HL-60/S4 treated with phorbol 12-myristate 13-acetate at 8.2 ng/mL for 4 days and 3 days (cell line): ENCODE data around the gene MYO18A.
"Not testable (repeated sequence)": the region's sequence is repeated elsewhere in the genome, so short reads cannot be mapped to it uniquely, and the experiment has no call there.

Source experiments
- in situ Hi-C: fragments of 300-500 bp; cut with MboI; formaldehyde crosslinking; loops from 2 replicates; pipeline ENCODE4 v1.15.0; 2022; ENCODE audit warnings: low sequenced_read_pairs

Gene MYO18A

DNA sequence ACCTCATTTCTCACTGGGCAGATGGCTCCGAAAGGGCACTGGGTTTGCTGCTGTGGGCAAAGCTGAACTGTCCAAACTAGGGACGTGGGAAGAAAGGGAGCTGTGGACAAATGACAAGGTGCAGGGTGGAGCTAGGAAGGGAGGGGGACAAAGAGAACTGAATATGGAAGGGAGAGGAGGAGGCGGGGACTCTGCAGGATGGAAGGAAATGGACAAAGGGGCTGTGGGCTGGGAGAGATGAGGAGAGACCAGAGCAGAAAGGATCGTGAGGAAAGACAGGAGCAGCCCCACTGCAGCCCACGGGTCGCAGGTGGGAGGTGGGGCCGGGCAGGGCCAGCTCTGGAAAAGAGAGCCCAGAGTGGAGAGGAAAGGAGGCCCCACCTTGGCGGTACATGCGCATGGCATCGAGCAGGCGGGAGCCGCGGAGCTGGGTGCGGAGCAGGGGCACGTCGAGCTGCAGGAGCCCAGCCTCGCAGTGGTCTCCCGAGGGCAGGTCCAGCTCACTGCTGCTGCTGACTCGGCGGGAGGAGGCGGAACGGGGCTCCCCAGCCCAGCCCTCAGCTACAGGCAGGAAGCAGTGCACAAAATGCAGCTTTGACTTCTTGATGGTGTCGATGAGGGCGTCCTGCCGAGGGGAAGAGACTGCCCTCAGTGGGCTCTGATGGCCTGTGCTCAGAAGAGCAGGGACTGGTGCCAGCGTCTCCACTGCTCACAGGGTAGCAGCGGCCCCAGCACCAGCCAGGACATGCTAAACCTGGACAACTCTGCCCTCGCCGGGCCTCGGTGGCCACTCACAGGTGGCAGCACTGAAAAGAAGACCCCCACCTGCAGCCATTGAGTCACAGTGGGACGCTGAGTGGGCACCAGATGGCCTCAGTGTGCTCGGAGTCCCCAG lies 70.5 kb downstream of the MYO18A start:
- in situ Hi-C loops = no loop called here

DNA sequence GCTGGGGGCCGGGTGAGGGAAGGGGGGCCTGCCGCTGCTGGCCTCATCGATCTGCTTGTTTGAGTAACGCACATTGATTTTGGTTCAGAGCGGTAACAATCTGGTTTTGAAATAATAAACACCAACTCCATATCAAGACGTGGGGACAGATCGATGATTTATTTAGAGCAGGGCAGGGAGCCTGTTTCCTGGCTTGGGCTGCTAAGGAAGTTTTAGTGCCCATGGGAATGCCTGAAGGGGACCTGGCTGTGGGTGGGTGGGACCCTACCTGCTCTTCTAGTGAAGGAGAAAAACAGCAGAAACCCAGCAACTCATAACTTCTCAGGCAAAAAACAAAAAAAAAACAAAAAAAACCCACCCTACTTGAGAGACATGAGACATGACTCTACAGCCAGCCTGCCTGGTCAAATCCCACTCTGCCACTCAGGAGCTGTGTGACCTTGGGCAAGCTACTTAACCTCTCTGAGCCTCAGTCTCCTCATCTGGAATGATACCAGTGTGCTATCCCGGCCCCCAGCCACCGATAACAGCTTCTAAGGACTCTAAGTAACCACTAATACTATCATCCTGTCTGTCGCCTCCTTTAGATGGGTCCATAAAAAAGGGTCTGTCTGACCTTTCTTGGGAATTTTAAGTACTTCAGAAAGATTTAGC lies 71.2 kb downstream of the MYO18A start:
- in situ Hi-C loops = no loop called here

DNA sequence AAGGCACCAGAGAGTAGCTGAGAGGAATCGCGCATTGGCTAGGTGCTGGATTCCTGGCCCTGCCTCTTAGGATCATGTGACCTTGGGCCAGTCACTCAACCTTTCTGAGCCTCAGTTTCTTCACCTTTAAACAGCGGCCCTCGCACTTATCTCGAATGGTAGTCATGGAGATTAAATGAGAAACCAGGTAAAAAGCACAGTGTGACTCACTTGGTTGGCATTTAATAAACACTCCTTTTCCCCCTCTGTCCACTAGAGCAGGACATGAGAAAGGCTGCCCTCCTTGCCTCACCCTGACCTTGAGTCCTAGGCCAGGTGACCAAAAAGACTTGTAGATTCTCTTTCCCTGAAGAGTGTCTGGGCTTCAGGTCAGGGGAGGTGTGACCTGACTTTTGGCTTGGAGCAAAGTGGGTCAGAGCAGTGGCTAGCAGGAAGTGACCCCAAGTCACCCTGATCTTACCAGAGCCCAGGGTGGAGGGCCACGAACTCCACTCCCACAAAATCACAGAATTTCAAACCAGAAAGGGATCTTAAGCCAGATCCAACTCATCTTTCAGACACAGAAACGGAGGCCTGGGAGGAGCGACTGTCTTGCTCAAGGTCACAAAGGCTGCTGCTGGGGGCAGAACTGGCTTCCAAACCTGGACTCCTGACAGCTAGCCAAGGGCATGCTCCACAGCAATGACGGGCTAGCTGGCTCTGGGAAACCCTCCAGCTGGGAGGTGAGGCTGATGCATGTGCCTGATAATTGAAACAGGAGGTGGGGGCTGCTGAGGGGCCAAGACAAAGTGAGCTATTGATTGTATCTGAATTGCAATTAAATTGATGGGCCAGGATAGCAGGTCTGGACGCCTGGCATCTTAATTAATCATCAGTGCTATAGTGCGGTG lies 72.0 kb downstream of the MYO18A start:
- in situ Hi-C loops = no loop called here

DNA sequence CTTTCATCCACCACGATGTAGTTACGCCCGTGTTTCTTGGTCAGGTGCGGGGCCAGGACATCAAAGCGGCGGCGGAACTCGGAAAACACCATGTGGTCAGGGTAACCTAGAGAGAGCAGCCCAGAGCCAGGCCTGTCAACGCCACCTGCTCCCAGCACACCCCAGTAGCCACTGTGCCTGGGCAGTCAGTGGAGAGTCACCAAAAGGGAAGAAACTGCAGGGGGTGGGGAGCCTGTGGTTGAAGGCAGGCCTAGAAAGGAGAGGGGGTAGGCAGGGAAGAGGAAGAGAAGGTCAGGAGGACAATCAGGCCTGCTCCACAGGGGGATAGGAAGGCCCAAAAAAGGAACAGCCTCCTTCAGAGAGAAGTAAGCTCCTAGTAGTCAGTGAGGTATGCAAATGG lies 73.1 kb downstream of the MYO18A start:
- in situ Hi-C loops = no loop called here

DNA sequence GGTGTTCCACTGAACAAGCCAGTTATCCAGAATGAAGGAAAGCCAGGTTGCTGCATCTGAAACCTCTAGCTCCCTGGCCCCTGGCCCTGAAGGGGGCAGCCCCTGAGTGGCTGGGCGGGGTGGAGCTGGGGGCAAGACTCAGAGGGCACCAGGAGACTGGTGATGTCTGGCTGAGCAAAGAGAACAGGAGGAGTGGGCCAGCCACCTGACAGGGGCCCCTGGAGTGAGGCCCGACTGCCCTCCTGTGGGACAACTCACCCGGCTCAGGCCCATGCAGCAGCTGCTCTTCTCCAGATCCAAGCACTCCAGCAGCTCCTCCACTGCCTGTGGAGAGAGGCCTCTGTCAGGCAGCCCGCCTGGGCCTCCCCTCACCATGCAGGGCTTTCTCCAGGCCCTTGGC lies 76.9 kb downstream of the MYO18A start:
- in situ Hi-C loops = no loop called here

DNA sequence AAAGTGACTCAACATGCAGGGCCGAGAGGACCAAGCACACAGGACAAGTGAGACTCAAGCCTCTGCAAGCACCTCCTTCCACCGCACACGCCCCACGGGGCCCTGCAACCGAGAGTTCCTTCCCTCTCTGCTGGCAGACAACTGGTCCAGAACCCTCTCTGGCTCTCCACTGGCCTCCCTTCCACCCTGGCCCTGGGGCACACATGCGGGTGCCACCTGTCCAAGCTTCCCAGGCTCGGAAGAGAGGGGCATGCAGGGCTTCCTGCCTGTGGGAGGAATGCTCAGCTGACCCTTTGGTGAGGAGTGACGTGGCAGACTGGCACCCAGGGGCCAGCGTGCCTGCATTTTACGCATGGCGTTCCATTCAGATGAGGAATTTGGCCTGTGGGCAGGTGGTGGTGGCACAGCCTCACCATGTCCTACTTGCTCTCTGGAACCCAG lies 77.4 kb downstream of the MYO18A start:
- in situ Hi-C loops = no loop called here

DNA sequence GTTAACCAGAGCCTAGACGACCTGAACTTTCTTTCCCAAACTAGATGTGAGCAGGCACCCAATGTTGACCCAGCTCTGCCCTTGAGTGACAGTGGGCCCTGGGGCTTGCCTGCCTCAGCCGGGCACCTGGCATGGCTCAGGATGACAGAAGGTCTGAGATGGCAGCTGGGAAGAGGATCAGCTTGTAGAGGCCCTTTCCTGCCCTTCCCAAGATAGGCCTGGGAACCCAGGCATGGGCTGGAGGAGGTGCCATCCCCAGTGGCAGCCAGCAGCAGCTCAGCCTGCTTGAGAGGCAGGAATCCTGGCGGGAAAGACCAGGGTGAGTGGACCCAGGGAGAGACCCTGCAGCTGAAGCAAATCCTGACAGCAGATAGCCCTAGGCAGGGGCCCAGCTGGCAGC lies 78.2 kb downstream of the MYO18A start:
- in situ Hi-C loops = no loop called here

DNA sequence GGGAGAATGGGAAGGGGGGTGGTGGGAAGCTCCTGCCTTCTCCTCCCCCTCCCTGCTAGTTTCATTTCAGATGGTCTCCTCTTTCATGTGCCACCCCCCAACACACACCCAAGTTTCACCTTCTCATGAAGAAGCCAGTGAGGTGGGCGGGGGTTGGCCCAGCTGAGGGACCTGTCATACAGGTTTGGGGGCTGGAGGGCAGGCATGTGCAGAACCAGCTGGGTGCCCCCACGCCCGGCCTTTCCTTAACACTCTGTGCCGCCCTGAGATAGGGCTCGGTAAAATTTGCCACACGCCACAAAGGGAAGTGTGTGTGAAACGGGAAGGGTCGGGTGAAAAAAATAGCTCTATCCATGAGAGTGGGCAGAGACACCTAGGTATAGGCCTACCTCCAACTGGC lies 79.9 kb downstream of the MYO18A start:
- in situ Hi-C loops = no loop called here

DNA sequence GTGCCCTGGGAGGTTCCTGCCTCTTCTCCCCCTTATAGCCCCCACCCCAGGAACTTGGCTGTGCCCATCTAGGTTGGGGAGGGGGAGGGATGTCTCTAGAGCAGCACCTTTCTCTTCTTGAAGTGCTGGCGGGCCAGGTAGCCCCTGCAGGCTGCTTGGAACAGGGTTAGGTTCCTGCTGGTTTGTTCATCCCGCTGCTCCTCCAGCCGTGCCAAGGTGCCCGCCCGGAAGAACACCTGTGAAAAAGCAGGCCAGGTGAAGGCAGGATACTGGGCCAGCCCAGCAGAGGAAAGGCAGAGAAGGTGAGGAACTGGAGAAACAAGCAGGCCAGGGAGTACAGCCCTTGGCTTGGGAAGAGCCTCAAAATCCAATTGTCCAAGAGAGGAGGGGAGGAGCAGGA lies 80.7 kb downstream of the MYO18A start:
- in situ Hi-C loops = no loop called here

DNA sequence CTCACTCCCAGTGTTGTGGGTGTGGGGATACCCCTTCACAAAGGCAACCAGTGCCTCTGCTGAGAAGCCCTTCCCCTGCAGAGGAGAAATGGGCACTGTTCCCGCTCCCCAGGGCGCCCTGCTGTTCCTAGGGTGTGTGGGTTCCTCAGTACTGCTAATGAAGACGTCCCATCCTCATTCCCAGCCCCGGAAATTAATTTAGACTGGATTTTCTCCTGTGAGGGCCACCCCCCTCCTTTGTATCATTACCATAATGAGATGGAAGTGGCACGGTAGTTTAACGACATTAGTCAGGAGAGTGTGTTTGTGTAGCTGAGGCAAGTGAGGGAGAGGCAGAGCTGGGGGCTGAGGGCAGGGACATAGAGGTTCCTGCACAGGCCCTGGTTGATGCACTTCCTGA lies 84.1 kb downstream of the MYO18A start:
- in situ Hi-C loops = no loop called here

DNA sequence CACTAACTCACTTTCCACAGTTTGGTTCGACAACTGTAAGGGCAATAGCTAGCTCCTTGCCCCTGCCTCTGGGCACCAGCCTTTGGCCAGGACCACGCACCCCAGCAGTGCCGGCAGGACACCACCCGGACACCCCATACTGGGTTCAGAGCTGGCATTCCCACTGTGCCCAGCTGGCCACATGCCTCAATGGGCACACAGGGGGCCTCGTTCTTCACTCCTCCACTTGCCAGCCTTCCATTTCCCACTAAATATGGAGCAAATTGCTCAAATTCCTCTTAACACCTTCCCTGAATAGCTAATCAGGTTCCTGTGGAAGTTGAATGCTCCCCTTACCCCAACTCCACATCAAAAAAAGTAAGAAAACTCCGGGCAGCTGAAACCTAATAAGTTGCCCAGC lies 84.8 kb downstream of the MYO18A start:
- in situ Hi-C loops = no loop called here

DNA sequence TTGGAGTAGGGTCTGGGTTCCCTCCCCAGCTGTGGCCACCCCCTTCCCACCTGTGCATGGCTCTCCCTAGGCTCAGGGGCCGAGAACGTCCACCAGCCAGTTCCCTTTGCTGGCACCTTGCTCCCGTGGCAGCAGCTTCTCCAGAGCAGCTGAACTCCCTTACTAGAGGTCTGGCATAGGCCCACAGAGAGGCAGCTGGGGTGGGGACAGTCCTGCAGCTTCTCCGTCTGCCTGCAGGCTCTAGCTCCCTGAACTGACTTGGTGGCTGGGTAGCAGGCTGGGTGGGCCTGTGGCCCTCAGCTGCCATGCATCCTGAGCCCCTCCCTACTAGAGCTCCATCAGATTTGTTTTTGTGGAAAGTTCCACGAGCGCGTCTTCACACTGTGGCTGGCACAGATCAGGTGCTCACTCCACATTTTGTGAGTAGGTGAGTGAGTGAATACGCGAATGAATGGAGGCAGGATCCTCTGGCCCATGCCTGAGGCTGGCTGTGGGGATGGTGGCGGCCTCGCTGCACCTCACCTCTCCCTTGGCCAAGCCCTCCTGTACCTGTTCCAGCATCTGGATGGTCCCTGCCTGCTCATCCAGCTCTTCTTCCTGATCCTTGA lies 86.0 kb downstream of the MYO18A start:
- in situ Hi-C loops = no loop called here

DNA sequence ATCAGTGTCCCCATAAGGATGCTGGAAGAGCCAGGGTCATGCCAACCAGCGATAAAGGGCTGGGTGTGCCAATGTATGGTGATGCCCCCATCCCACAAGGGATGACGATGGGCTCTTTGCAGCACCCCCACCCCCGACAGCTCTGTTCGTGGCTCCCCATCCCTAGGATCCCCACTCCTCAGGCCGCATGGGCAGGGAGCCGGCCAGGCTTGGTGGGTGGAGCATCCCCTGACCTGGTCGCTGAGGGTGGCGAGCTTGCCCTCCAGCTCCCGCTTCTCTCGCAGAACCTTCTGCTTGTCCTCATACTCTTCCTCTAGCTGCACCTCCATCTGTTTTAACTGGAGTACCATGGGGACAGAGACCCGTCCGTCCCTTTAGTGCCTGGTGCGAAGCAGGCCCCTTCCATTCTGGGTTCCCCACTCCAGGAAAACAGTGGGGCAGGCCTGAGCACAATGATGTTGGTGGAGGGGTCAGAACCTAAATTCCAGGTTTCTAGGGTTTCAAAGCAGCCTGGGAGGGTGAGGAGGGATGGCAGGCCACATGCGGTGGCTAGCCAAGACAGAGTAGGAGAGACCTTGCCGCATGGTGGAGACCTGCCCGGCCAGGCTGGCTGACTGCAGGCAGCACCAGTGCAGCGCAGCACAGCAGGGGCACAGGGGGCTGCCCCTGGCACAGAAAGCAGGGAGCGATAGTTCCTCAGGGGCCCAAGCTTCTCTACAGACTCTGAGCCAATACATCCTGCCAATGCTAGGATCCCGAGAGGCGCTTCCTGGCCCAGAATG lies 86.9 kb downstream of the MYO18A start:
- in situ Hi-C loops = no loop called here

DNA sequence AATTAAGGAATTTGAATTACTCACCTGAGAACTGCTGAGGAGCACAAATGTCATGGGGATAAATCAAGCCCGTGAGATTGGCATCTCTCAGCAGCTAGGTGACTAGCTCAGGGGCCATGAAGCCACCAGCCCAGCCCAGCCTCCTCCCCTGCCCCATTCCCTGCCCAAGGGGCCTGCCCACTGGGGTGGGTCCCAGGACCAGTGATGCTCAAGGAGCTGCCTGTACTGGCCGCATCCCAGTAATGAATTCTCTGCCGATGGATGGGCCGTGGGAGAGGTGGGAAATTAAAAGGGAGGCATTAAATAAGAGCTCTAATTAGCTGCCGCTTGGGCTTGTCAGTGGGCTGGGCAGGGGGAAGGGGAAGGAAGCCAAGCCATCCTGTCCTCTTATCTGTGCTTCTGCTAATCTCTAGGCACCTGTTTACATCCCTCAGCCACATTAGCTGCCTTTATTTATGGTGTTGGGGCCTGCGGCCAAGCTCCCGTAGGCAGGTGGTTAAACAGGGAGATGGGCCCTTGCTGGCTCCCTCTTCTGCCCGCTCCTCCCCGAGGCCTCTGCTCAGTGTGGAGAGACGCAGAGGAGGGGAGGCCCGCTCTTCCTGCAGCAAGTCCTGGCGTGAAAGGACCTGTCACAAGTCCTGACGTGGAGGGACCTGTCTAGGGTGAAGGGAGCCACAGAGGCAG lies 88.5 kb downstream of the MYO18A start:
- in situ Hi-C loops = no loop called here

DNA sequence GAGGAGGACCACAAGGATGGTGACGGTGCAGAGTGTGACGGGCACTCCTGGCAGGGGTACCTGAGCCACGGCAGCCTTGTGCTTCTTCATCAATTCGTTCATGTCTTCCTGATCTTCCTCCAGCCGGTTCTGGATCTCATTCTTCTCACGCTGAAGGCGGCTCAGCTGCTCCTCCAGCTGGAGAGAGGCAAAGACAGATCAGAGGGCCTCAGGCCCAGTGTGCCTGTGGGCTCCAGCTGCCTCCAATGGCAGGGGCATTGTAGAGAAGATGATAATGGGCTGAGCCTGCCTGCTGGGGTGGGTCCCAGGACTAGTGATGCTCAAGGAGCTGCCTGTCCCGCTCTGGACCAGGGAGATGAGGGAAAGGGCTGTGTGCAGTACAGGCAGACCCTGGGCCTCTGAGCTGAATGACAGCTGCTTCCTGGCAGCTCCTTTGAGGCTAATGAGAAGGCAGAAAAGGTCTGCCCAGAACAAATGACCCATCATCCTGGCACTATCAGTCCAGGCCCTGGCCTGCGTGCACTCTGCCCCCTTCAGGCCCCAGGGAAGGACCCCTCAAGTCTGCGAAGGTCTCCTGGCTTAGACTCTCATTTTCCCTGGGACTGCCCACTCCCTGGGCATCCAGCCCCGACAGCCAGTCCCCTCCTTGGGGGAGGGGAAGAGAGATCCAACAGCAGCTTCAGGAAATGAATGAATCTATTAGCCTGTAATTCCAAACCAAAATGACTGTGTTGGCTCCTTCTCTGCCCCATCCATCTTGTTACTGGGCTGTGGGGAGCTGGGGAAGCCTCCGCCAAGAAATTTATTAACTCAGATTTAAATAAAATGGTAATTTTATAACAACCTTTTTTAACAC lies 89.2 kb downstream of the MYO18A start:
- in situ Hi-C loops = no loop called here

DNA sequence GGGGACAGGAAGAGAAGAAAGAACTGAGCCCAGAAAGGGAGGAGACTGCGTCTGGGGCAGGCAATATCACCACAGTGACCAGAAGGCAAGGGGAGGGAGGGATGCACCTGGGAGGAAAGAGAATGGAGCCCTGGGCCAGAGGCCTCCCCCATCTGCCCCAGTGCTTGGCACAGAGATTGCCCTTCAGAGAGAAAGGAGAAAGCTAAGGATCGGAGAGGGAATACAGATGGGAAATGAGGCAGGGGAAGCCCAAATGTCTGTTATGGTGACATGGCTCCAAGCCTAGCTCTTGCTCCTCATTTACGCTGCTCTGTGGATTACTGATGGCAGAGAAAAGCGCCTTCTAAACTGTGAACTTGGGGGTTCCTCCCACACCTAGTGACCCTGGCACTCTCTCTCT lies 90.1 kb downstream of the MYO18A start:
- in situ Hi-C loops = no loop called here

DNA sequence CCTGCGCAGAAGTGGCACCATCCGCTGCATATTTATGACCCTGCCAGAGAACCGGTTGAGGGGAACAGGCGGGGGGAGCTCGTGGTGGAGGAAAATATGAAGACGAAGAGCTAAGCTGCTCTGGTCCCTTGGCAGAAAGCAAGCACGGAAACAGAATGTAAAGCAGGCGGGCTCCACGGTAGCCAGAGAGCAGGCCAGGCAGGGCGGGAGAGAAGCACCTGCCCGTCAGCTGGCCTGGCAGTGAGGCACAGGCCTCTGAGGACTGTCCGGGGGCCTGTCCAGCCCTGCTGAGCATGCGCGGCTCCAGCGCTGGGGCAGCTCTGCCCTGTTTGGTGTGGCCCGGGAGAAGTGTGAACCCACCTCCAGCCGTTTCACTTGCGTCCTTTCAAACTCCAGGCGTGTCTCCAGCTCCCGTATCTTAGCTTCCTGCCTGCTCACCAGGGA lies 90.6 kb downstream of the MYO18A start:
- in situ Hi-C loops = no loop called here

DNA sequence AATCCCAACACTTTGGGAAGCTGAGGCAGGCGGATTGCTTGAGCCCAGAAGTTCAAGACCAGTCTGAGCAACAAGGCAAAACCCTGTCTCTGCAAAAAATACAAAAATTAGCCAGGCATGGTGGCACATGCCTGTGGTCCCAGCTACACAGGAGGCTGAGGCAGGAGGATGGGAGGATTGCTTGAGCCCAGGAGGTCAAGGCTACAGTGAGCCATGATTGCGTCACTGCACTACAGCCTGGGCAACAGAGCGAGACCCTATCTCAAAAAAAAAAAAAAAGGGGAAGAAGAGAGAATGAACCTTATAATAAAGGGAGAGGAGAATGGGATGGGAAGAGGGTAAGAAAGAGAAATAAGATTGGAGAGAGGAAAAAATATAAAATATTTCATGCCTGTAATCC lies 91.4 kb downstream of the MYO18A start:
- in situ Hi-C loops = not testable (repeated sequence)
